GM19328 (cell line): ENCODE results near the gene UBQLN1.

Experiments
- ATAC-seq: cut with Tn5 transposase; IDR thresholded peaks from one replicate; pipeline ENCODE4 v1.9.1; 2021; ENCODE audit warnings: mild to moderate bottlenecking, moderate library complexity; ENCODE audit not compliant: unreplicated experiment

Gene UBQLN1

DNA sequence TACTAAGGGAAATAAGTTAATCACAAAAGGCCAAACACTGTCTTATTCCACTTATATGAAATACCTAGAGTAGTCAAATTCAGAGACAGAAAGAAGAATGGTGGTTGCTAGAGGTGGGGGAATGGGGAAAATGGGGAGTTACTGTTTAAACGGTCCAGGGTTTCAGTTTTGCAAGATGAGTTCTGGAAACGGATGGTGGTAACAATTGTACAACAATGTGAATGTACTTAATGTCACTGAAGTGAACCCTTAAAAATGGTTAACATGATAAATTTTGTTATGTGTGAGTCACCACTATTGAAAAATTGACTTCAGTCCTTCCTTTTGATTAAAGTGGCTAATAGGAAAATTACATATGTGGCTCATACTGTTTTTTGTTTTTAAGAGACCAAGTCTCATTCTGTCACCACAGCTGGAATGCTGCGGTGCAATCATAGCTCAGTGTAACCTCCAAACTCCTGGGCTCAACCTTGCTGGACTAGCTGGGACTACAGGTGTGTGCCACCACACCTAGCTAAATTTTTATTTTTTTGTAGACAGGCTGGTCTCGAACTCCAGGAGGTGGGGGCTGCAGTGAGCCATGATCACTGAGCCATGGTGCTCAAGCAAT lies 8.7 kb downstream of the UBQLN1 start:
- no peak for ATAC-seq

DNA sequence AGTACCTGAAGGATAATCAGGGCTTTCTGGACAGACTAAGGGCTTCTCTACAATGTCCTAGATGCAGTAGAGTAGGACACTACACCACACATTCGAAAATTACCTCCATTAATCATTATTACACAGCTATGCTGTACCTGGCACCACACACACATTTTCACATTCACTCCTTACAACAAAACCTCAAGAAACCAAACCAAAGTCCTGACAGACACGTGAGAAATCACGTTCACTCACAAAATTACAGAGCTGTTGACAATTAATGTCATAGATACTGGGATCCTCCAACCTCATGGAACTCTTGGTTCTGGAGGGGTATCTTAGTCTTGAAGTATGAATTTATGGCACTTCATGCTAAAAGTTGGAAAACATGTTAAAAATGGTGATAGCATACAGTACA lies 16.3 kb downstream of the UBQLN1 start:
- no peak for ATAC-seq

DNA sequence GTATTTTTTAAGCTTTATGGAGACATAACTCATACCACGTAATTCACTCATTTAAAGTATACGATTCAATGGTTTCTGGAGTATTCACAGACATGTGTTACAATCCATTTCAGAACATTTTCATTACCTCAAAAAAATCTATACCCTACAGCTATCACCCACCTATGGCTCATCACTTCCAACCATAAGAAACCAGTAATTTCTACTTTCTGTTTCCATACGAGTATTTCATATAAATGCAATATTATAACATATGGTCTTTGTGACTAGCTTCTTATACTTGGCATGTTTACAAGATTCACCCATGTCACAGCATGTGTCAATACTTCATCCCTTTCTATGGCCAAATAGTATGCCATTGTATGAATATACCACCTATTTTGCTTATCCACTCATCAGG lies 18.8 kb downstream of the UBQLN1 start:
- ATAC-seq = no peak

DNA sequence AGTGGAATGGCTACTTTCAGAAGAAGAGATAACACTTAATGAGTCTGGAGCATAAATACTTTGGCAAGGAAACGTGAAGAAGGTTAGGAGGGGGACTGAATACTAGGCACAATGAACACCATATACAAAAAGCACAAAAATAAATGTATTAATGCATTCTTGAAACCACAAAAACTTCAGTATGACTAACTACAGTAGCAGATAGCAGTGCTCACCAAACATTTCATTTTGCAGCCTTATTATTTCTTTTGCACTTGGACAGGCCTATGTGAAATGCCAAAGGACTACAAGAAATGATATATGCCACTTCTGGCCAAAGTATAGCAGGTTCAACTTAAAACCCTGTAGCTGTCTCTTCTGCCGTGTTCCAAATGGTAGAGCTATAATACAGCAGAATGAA lies 26.3 kb downstream of the UBQLN1 start:
- no peak for ATAC-seq

DNA sequence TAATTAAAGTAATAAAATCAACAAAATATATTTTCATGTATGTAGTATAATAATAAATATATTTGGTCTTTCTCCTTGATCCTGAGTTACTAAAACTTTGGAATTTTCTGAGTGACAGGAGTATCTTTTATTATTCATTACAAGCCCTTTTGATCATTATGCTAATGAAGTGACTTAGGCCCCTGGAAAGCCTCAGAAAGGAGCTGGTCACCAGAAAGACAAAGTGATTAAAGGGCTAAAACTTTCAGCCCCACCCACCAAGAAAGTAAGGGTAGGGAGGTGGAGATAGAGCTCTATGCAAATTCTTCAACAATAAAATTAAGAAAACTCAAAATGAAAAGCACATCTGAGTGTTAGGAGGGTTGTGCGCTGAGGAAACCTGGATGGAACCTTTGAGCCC lies 27.5 kb downstream of the UBQLN1 start:
- ATAC-seq = no peak

DNA sequence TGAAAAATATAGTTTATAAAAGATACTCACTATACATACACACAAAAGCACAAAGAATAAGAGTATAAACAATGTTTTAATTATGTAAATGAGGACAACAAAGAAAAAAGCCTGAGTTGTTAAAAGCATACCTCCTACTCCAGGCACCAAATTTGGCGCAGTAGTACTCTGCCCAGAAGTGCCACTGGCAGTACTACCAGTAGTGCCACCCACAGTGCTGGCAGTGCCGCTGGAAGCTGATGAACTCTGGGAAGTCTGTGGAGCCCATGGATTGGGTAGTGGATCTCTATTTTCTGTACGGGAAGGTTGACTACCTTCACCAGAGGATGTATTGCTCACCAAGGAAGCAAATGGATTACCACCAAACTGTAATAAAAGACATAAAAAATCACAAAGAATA lies 30.2 kb downstream of the UBQLN1 start:
- no peak for ATAC-seq

DNA sequence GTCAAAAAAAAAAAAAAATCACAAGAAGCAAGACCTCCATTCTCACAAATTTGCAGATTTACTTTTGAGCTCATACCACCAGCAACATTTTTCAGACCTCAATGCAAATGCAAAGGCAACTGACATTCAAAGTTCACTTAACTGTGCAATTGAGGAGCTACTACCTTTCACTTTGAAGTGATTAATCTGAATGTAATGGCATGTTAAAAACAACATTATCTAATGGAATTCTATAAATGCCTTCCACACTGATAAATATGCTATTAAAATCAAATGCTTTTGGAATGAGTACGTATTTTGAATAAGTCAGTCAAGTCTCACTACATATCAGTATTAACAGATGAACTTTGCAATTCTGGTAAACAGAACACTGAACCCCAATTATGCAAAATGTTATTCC lies 32.3 kb downstream of the UBQLN1 start:
- ATAC-seq = no peak

DNA sequence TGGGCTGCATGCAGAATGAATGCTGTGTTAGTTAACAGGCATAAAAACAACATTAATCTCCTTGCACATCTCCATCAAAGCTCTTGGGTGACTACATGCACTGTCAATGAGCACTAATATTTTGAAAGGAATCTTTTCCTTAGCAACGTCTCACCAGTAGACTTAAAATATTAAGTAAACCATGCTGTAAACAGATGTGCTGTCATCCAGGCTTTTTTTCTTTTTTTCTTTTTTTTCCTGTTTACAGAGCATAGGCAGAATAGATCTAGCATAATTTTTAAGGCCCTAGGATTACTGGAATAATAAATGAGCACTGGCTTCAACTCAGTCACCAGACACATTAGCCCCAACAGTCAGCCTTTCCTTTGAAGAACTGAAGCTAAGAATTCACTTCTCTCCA lies 36.3 kb downstream of the UBQLN1 start:
- no peak for ATAC-seq

DNA sequence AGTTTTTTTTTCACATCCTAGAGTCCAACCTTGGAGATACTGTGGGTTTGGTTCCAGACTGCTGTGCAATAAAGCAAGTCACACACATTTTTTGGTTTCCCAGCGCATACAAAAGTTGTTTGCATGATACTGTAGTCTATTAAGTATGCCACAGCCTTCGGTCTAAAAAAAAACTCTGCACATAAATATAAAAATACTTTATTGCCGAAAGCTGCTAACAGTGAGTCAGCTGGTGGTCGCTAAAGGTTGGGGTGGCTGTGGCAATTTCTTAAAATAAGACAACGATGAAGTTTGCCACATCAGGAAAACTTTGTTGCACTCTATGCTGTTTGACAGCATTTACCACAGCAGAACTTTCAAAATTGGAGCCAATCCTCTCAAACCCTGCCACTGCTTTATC lies 37.4 kb downstream of the UBQLN1 start:
- no peak for ATAC-seq

DNA sequence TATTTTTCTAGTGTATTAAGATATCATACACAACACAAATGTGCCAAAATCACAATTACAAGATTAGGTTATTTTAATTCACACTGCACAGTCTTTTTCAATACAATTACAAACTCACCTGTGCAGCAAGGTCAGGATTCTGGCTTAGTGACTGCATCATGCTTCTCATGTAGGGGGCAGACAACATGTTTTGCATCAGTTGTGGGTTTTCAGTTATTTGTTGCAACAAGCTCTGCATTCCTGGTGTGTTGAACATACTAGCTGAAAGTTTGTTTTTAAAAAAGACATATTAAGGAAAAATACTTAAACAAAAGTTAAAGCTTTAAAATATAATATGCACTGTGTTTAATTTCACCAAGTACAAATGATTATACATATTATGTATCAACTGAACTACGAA lies 38.7 kb downstream of the UBQLN1 start:
- no peak for ATAC-seq

DNA sequence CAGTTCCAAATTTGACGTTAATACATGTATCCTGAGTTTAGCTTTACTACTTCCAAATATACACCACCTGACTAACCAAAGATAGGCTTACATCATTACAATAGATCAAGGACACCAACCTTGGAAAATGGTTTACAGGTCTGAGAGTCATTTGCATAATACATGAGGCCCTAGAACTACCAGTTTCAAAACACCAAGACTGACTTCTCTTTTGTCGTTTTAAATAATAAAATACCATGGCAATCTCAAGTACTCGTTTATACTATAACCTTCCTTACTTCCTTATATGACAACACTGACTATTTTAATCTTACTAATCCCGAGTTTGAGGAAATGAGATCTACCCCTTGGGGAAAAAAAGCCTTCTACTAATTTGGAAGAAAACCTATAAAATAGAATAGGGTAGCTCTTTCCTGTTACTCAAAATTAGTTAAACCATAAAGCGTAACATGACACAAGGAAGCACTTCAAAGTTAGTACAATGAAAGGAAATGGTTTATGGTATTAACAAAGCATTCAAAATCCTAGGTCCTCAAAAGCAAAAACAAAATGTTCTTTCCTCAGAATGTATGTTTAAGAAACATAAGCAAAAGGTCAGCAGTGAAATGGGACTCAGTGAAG lies 42.1 kb downstream of the UBQLN1 start:
- ATAC-seq = peak; percentile 66

DNA sequence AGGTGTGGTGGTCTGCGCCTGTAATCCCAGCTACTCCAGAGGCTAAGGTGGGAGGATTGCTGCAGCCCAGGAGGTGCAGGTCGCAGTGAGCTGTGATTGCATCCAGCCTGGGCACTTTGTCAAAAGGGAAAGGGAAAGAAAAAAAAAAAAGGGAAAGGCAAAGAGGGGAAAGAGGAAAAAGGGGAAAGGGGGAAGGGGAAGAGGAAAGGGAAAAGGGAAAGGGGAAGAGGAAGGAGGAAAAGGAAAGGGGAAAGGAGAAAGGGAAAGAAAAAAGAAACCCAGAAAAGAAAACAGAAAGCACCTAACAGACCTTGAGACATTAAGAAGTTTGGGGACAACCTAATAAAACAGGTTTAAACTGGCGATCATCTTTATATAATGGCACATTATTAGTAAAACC lies 44.8 kb downstream of the UBQLN1 start:
- no peak for ATAC-seq

DNA sequence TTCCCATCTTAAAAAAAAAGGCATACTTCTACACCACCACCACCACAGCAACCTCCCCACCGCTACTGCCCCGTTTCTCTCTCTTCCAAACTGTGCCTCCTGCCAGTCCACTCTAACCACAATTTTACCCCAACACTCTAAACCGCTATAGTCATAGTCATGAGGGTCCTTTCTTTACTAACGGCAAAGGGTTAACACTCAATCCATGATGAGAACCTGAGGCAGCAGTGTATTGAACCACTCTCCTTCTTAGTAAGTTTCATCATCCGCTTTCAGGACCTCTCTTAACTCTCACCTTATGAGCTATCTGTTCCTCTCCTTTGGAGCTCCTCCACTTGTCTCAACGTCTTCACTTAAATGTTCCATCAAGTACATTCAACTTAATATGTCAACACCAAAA lies 50.8 kb downstream of the UBQLN1 start:
- no peak for ATAC-seq

DNA sequence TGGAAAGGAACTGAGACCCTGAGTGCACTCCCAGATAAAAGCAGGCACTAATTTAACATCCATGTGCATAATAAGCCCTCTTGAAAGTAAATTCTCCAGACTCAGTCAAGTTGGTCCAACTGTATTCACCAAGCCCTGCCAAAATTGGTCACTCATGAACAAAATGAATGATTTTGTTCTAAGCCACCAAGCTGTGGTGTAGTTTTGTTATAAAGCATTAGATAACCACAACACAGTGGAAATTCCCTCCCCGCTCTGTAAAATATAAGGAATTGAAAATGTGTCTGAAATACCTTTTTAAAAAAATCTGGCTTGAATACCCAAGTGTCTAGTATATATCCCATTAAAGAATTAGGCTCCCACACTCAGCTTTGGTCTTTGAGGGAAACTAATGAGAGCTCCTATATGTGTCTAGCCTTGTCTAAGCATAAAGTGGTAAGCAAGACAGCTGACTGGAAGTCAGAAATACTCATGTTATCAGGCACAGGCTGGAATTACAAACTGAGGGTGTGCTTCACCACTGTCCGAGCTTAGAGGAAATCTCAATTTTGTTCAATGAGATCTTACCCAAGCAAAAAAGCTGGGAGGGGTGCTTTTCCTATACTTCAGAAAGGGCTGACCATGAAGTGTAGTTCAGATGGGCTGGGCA lies 51.6 kb downstream of the UBQLN1 start:
- ATAC-seq = no peak

DNA sequence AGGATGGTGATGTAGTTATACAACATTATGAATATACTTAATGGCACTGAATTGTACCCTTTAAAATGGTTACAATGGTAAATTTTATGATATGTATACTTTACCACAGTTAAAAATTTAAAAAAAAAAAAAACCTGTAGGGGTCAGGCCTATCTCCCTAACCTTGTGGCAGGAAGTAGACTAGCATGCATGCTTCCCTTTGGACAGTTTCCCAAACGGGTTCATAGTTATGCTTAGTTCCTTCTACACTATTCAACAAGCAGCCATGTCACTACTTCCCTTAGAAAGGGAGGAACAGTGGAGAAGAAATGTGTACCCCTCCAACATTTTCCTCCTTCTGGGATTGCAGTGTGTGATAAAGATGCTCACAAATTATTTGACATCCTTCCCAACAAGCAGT lies 52.3 kb downstream of the UBQLN1 start:
- no peak for ATAC-seq

DNA sequence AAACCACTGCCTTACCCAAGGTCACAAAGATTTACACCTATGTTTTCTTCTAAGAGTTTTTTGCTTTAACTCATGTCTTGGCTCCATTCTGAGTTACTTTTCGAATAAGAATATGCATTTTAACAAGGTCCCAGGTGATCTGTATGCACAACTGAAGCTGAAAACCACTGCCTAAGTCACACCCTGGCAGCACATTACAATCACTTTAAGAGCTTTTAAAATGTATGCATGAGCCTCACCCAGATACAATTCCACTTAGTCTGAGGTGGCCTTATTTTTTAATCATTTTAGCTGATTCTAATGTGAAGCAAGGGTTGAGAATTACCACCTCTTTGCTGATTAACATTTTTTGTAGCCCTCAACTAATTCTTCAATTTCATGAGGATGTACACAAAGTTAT lies 55.3 kb downstream of the UBQLN1 start:
- ATAC-seq = no peak

DNA sequence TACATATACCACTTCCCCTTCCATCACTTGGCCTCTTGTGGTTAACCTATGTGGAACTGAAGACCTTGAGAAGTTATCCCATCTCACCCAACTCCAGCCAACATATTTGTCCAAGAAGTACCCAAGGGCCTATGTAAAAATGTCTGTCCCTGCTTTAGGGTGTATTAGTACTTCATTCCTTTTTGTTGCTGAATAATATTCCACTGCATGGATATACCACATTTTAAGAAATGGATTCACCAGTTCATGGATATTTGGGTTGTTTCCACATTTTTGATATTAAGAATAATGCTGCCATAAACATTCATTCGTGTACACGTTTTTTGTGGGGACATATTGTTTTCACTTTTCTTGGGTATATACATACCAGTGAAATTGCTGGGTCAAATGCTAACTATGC lies 56.2 kb downstream of the UBQLN1 start:
- no peak for ATAC-seq

DNA sequence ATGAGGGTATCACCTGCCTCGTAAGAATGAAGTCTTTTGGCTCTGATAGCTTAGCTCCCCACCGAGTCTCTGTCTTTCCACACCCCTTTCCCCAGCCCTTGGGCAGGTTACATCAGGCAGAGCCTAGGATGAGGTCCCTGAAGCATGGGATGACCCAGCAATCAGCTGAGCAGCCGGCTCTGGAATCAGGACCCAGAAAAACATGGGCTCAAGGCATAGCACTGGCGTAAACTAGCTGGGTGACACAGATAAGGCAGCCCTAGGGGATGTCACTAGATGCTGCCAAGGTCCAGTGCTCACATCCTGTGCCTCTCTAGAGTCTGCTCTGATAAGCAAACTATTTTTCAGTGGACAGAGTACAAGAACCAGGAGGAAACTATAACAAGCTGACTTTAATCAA lies 58.2 kb downstream of the UBQLN1 start:
- no peak for ATAC-seq

DNA sequence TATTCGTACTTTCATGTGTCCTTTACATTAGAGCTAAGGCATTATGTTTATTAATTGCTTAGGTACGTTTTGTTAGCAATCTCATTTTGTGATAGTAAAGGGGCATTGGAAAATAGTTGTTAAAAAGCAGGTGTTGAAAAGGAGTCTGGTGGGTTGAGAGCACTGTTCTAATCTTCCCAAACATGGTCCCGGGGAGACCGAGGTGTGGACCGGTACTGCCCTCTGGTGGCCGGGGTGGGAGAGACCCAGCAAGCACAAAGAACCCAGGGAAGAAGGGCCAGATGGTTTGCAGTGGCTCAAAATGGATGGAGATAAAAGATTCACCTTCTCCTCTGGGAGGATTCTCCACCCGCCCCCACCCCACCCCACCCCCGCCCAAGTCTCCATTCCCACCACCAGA lies 58.7 kb downstream of the UBQLN1 start:
- no peak for ATAC-seq

DNA sequence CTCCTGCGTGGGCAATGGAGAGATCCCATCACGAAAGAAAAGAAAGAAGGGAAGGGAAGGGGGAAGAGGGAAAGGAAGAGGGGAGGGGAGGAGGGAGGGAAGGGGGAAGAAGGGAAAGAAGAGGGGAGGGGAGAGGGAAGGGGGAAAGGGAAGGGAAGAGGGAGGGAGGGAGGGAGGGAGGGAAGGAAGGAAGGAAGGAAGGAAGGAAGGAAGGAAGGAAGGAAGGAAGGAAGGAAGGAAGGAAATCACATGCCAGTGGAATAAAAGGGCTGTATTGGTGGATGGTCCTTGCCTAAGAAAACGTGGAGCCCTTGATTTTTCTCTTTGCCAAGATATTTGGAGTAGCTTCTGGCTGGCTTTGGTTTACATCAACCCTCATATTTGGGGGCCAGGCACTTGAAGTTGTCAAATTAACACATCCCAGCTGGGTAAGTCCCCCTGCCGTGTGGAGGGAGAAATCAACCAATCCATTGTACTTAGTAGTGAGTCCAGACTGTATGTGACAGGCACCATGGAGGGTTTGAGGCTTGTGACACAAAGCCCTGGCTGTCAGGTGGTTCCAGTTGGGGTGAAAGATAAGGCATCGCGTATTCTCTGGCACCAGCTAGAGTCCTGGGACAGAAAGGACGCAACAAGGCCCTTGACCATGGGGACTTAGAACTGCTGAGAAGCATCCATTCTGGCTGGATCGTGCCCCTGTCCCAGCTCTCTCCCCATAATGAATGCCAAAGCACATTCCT lies 61.1 kb downstream of the UBQLN1 start:
- ATAC-seq = no peak

DNA sequence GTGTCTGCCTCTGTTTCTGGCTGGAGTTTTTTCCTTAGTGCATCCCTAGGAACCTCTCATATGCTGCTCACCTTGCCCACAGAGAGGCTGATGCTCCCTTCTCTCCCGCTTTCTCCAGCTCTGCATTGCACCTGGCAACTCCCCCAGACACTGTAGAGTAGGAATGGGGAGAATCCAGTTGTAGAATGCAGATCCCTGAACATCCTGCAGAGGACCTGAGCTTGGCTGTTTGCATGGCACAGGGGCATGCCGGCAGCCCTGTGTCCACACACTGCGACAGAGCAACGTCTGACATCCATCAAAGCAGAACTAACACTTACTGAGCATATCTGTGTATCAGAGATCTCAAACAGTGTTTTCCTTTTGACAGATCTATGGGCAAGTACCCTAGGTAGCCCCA lies 65.0 kb downstream of the UBQLN1 start:
- no peak for ATAC-seq

DNA sequence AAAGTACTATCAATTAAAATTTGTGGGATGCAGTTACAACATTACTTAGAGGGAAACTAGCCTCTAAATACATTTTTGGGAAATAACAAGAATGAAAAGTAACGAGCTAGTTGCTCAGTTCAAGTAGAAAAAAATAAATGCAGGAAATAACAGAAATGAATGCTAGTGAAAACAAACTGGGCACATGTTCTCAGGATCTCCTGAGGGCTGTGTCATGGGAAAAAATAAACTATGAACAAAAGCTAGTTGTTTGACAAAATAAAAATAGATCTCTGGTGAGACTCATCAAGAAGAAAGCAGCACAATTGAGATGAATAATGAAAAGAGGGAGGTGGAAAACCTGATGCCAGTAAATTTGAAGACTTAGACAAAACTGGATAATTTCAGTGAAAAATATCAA lies 68.5 kb downstream of the UBQLN1 start:
- ATAC-seq = no peak
